ENCODE data around the gene RNLS.

The RNLS gene

GRCh38 chr10:88499569-88500470, 83.3 kb downstream of the RNLS start:
- H3K4me3 ChIP-seq (ENCODE audit: low read depth, low read length) = no peak overlapping the region
- TF ChIP-seq CTCF (IDR thresholded peaks at IDR 0.05; ENCODE audit: borderline replicate concordance, insufficient read depth, low read depth, low read length) = no peak

GRCh38 chr10:88497913-88498312, 85.2 kb downstream of the RNLS start:
- no peak overlapping the region for H3K4me3 ChIP-seq (ENCODE audit: low read depth, low read length)
- TF ChIP-seq CTCF (IDR thresholded peaks at IDR 0.05; ENCODE audit: borderline replicate concordance, insufficient read depth, low read depth, low read length) = no peak

- no peak overlapping the region for H3K4me3 ChIP-seq (ENCODE audit: low read depth, low read length)
- TF ChIP-seq CTCF (IDR thresholded peaks at IDR 0.05; ENCODE audit: borderline replicate concordance, insufficient read depth, low read depth, low read length) = no peak
Measured at GRCh38 chr10:88494537-88494936, 88.6 kb downstream of the RNLS start.

- H3K4me3 ChIP-seq (ENCODE audit: low read depth, low read length) = no peak overlapping the region
- TF ChIP-seq CTCF (IDR thresholded peaks at IDR 0.05; ENCODE audit: borderline replicate concordance, insufficient read depth, low read depth, low read length) = no peak
Measured at GRCh38 chr10:88493691-88494483, 89.2 kb downstream of the RNLS start.

GRCh38 chr10:88491314-88491713, 91.8 kb downstream of the RNLS start:
- no peak overlapping the region for H3K4me3 ChIP-seq (ENCODE audit: low read depth, low read length)
- TF ChIP-seq CTCF (IDR thresholded peaks at IDR 0.05; ENCODE audit: borderline replicate concordance, insufficient read depth, low read depth, low read length) = no peak

GRCh38 chr10:88490231-88490980, 92.7 kb downstream of the RNLS start:
- H3K4me3 ChIP-seq (ENCODE audit: low read depth, low read length) = no peak overlapping the region
- TF ChIP-seq CTCF (IDR thresholded peaks at IDR 0.05; ENCODE audit: borderline replicate concordance, insufficient read depth, low read depth, low read length) = no peak
